ENCODE measurements around the gene CMPK2. TPM values are rescaled to one million over a fixed set of nuclear protein-coding genes. Genes with fewer than 3 reads are reported as not detected.

Gene CMPK2
- total RNA-seq, 1 donor from 2014 or later, result 3.1 TPM

GRCh38 chr2:6810961-6811360 is 54.7 kb downstream of the CMPK2 start:
- no peak for DNase-seq

GRCh38 chr2:6808426-6808825 is 57.3 kb downstream of the CMPK2 start:
- DNase-seq, result no peak

GRCh38 chr2:6806604-6807003 is 59.1 kb downstream of the CMPK2 start:
- DNase-seq, result no peak

GRCh38 chr2:6800553-6800952 is 65.2 kb downstream of the CMPK2 start:
- no peak for DNase-seq

Other genes with a start within 250 kb of the CMPK2 start
- 5.1 TPM for gene RSAD2, start 11.9 kb upstream of the CMPK2 start, total RNA-seq
- 15.3 TPM for gene RNF144A, start 51.5 kb upstream of the CMPK2 start, total RNA-seq